A549 (cell line): ENCODE results near the gene ARMC7. TPM values are rescaled to one million over a fixed set of nuclear protein-coding genes. Genes with fewer than 3 reads are reported as not detected.

Experiments
- ATAC-seq, 2 experiments: fragments of 200-7000 bp in 1 of 2; fragments of >200 bp in 1 of 2; cut with Nextera tagmentation in 1 of 2; cut with Tn5 transposase in 1 of 2; 3 replicates each; pipeline versions ENCODE4 v1.8.0 to v1.9.1; 2018 to 2020; ENCODE audit warnings: mild to moderate bottlenecking in 1 of 2, moderate library complexity in 1 of 2
- CTCF ChIA-PET: fragments of 300-600 bp; sonication (Branson Sonifier 250); formaldehyde crosslinking; extraction: SDS; loops from one replicate; lab custom pipeline; 2021; ENCODE audit warnings: antibody characterized with exemption, inconsistent platforms; lab: Yijun Ruan, JAX
- POLR2A ChIA-PET: fragments of 350-600 bp; formaldehyde crosslinking; extraction: SDS; loops from one replicate; lab custom pipeline; 2021; ENCODE audit warnings: antibody characterized with exemption, inconsistent platforms; lab: Yijun Ruan, JAX
- DNase-seq, 2 experiments: peaks; one replicate each; pipeline versions ENCODE4 v3.0.0 to v3.0.0-alpha.2; 2011 to 2016; ENCODE audit warnings: low read depth in 1 of 2, low spot score in 1 of 2
- FAIRE-seq: peaks from 2 replicates; lab custom pipeline; 2011; peaks lifted over from hg19 to GRCh38; lab: Jason Lieb, UNC
- H3K27ac ChIP-seq, 2 experiments: fragments of >200 bp; sonication (Bioruptor Twin); formaldehyde crosslinking; 3 replicates each; pipeline ENCODE4 v1.5.1; 2016 to 2017
- H3K4me1 ChIP-seq: fragments of >200 bp; sonication (Bioruptor Twin); formaldehyde crosslinking; 3 replicates; pipeline ENCODE4 v1.6.1; 2016
- H3K4me2 ChIP-seq: fragments of >200 bp; sonication (Bioruptor Twin); formaldehyde crosslinking; 3 replicates; pipeline ENCODE4 v1.6.1; 2016
- H3K4me3 ChIP-seq: fragments of >200 bp; sonication (Bioruptor Twin); formaldehyde crosslinking; 3 replicates; pipeline ENCODE4 v1.5.1; 2016
- H3K9me3 ChIP-seq: fragments of >200 bp; sonication (Bioruptor Twin); formaldehyde crosslinking; 3 replicates; pipeline ENCODE4 v1.6.1; 2016
- CBX8 ChIP-seq: fragments of 200-600 bp; sonication (generic); IDR thresholded peaks from 2 replicates; pipeline ENCODE4 v1.6.1; 2016
- E2F6 ChIP-seq: IDR thresholded peaks from 2 replicates; pipeline ENCODE4 v1.6.1; 2012; ENCODE audit warnings: low read depth, borderline replicate concordance
- EHF ChIP-seq: fragments of 250-450 bp; sonication (Bioruptor Pico); IDR thresholded peaks from 2 replicates; pipeline ENCODE4 v1.5.0; 2020; ENCODE audit warnings: mild to moderate bottlenecking
- EHMT2 ChIP-seq: fragments of 200-600 bp; sonication (generic); IDR thresholded peaks from 2 replicates; pipeline ENCODE4 v1.6.1; 2016; ENCODE audit warnings: antibody characterized with exemption, low read depth, mild to moderate bottlenecking, moderate library complexity
- FOSL2 ChIP-seq, 2 experiments: fragments of 450-650 bp in 1 of 2; fragments of >200 bp in 1 of 2; sonication (Bioruptor Twin) in 1 of 2; formaldehyde crosslinking; IDR thresholded peaks; 2 replicates each; pipeline versions ENCODE4 v1.5.0 to v1.6.1; 2016 to 2020; ENCODE audit warnings: mild to moderate bottlenecking in 1 of 2, moderate library complexity in 1 of 2
- GATA3 ChIP-seq: IDR thresholded peaks from 2 replicates; pipeline ENCODE4 v1.6.1; 2012; ENCODE audit warnings: borderline replicate concordance
- HEYL ChIP-seq: fragments of 250-450 bp; sonication (Bioruptor Pico); IDR thresholded peaks from 2 replicates; pipeline ENCODE4 v1.8.0; 2021; ENCODE audit warnings: mild to moderate bottlenecking, moderate library complexity
- HOXA7 ChIP-seq: fragments of 250-450 bp; sonication (Bioruptor Pico); IDR thresholded peaks from 2 replicates; pipeline ENCODE4 v1.5.0; 2020; ENCODE audit warnings: mild to moderate bottlenecking, moderate library complexity
- HOXB5 ChIP-seq: fragments of 250-450 bp; sonication (Bioruptor Pico); IDR thresholded peaks from 2 replicates; pipeline ENCODE4 v1.5.0; 2020; ENCODE audit warnings: mild to moderate bottlenecking, moderate library complexity
- MAX ChIP-seq: IDR thresholded peaks from 2 replicates; pipeline ENCODE4 v1.6.1; 2012
- MAZ ChIP-seq: fragments of 150-350 bp; IDR thresholded peaks from 2 replicates; pipeline ENCODE4 v1.6.1; 2014; ENCODE audit warnings: antibody characterized with exemption, low read depth, low read length, borderline replicate concordance
- MYC ChIP-seq: IDR thresholded peaks from 2 replicates; pipeline ENCODE4 v1.6.1; 2012; ENCODE audit warnings: mild to moderate bottlenecking, inconsistent platforms, low read length, improper control_type of control experiment, borderline replicate concordance
- NPAS2 ChIP-seq: fragments of 250-450 bp; sonication (Bioruptor Pico); IDR thresholded peaks from 2 replicates; pipeline ENCODE4 v1.8.0; 2022; ENCODE audit warnings: mild to moderate bottlenecking, moderate library complexity, borderline replicate concordance
- NR3C1 ChIP-seq: fragments of >200 bp; sonication (Bioruptor Twin); formaldehyde crosslinking; IDR thresholded peaks from 3 replicates; pipeline ENCODE4 v1.6.1; 2017
- POLR2AphosphoS2 ChIP-seq: conservative IDR thresholded peaks from 2 replicates; pipeline ENCODE4 v1.6.1; 2012; ENCODE audit warnings: low read length, improper control_type of control experiment, inconsistent platforms
- RAD21 ChIP-seq, 2 experiments: fragments of >200 bp in 1 of 2; sonication (Bioruptor Twin) in 1 of 2; formaldehyde crosslinking in 1 of 2; IDR thresholded peaks in 1 of 2; conservative IDR thresholded peaks in 1 of 2; 2 replicates in 1 of 2; 3 replicates in 1 of 2; pipeline ENCODE4 v1.6.1; 2012 to 2018; ENCODE audit warnings: inconsistent platforms in 1 of 2
- SREBF2 ChIP-seq: fragments of 450-650 bp; IDR thresholded peaks from 2 replicates; pipeline ENCODE4 v1.6.1; 2014; ENCODE audit warnings: mild to moderate bottlenecking, moderate library complexity
- TP53 ChIP-seq: fragments of 250-450 bp; sonication (Bioruptor Pico); IDR thresholded peaks from 2 replicates; pipeline ENCODE4 v1.5.0; 2021; ENCODE audit warnings: mild to moderate bottlenecking, moderate library complexity
- USF2 ChIP-seq: fragments of 450-650 bp; IDR thresholded peaks from 2 replicates; pipeline ENCODE4 v1.6.1; 2014; ENCODE audit warnings: antibody characterized with exemption
- ZNF302 ChIP-seq: fragments of 250-450 bp; sonication (Bioruptor Pico); IDR thresholded peaks from 2 replicates; pipeline ENCODE4 v1.9.0; 2021; ENCODE audit warnings: inconsistent platforms, mild to moderate bottlenecking, moderate library complexity
- WGBS: methylation state at CpG from one replicate; pipeline ENCODE4 v1.1.6; 2017; ENCODE audit errors: missing lambda C conversion rate; 5-methylcytosine and 5-hydroxymethylcytosine counted together
- polyA plus RNA-seq, 4 experiments: library from polyadenylated mRNA; depleted of rRNA in 3 of 4; stranded (reverse); fragments of >200 nt; fragmentation: RNase III in 1 of 4; extraction: RNeasy Plus Mini Kit Qiagen cat#74134 plus additional on column Dnase treatment in 1 of 4; gene quantifications; 2 replicates in 3 of 4; 3 replicates in 1 of 4; pipeline ENCODE4 v1.2.3, GENCODE V29; 2011 to 2017
- TF ChIP-seq, protein P1 (sequence below): IDR thresholded peaks from 2 replicates; pipeline ENCODE4 v1.6.1; 2012
- TF ChIP-seq, protein P2 (sequence below): fragments of 250-450 bp; sonication (Bioruptor Pico); IDR thresholded peaks from 2 replicates; pipeline ENCODE4 v1.5.0; 2020; ENCODE audit warnings: low read depth, mild to moderate bottlenecking, moderate library complexity
- TF ChIP-seq, protein P3 (sequence below): fragments of >200 bp; sonication (Bioruptor Twin); formaldehyde crosslinking; IDR thresholded peaks from 3 replicates; pipeline ENCODE4 v1.5.1; 2016

The ARMC7 gene
- polyA plus RNA-seq, 2 of the 4 experiments (the other 2 are of a cell fraction), result 8.5 to 12.6 TPM

DNA sequence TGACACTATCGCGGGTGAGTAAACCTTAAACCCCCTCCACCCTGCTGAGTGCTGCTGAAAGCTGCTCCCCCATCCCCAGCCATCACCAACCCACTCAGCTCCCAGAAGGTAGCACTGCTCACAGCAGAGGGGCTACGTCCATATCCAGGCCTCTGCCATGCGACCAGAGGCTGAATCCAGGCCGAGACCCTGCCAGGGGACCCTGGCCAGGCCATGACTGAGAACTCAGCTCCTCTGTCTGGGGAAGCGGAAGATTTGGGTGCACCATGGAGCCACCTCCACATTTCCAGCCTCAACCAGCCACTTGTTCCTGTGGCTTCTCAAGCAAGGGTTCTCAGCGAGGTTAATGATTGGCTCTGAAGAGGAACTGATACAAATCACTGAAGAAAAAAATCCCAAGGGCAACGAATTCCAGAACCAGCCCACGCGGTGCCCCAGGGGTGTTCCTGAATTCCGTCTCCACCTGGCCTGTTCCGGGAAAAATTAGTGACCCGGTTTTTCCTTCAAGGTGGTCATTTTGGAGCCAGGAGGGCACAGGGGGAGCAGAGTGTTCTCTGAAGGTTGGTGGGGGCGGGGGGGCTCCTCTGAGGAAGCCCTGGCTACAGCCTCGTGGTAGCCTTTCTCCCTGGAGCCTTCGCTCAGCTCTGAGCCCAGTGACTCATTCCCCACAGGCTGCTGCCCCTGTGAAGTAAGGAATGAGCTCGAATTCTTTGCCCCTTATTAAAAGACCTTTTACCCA, 31.3 kb upstream of the ARMC7 start:
- FAIRE-seq (peak; percentile 18), ATAC-seq (peak; percentile 67 to 82; a peak in 5 of 6 replicates), DNase-seq (peak; percentile 55 to 86)
- peaks cover 40% of the 10 kb centered on the region for H3K4me1 ChIP-seq
- no peaks in the 10 kb centered on the region for H3K9me3 ChIP-seq
- peak overlapping the region; percentile 78 to 86 for H3K27ac ChIP-seq
- peak overlapping the region; percentile 75 for H3K4me2 ChIP-seq
- H3K4me3 ChIP-seq, result no peak overlapping the region
- TF ChIP-seq MAZ (no peak), FOSL2 (IDR thresholded peaks at IDR 0.05) (peak; percentile 31; the same call in 1 of the 2 replicates), FOSL2 (CRISPR knock-in tag; IDR thresholded peaks at IDR 0.05) (peak; percentile 83), HOXA7 (CRISPR knock-in tag) (no peak), NPAS2 (0 out of 2 replicates have a peak, but pooled peaks have one; percentile 12), HEYL (CRISPR knock-in tag) (0 out of 2 replicates have a peak, but pooled peaks have one; percentile 65), SREBF2 (no peak), E2F6 (0 out of 2 replicates have a peak, but pooled peaks have one; percentile 56), NR3C1 (no peak), RAD21 (conservative IDR thresholded peaks at IDR 0.05 in 1 of 2, IDR thresholded peaks at IDR 0.05 in 1 of 2) (0 out of 5 replicates have a peak, but pooled peaks of 1 of the 2 experiments have one; percentile 2), USF2 (no peak), ZNF302 (0 out of 2 replicates have a peak, but pooled peaks have one; percentile 14), MAX (peak; percentile 93), TP53 (CRISPR knock-in tag) (no peak), MYC (peak; percentile 50; the same call in 1 of the 2 replicates), GATA3 (peak; percentile 21; the same call in 1 of the 2 replicates), HOXB5 (CRISPR knock-in tag) (0 out of 2 replicates have a peak, but pooled peaks have one; percentile 38)
- TF ChIP-seq, protein P1, sequence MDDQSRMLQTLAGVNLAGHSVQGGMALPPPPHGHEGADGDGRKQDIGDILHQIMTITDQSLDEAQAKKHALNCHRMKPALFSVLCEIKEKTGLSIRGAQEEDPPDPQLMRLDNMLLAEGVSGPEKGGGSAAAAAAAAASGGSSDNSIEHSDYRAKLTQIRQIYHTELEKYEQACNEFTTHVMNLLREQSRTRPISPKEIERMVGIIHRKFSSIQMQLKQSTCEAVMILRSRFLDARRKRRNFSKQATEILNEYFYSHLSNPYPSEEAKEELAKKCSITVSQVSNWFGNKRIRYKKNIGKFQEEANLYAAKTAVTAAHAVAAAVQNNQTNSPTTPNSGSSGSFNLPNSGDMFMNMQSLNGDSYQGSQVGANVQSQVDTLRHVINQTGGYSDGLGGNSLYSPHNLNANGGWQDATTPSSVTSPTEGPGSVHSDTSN, result no peak
- TF ChIP-seq, protein P2, sequence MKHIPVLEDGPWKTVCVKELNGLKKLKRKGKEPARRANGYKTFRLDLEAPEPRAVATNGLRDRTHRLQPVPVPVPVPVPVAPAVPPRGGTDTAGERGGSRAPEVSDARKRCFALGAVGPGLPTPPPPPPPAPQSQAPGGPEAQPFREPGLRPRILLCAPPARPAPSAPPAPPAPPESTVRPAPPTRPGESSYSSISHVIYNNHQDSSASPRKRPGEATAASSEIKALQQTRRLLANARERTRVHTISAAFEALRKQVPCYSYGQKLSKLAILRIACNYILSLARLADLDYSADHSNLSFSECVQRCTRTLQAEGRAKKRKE (CRISPR knock-in tag), result peak; percentile 50; the same call in 1 of the 2 replicates
- WGBS, result 26% methylated on average over 17 of the region's 17 CpGs
- ChIA-PET POLR2A (interaction anchor here (1.0 to 1.6 kb wide), 2 partner anchors 9 to 45 kb away, joined by 3 to 18 read pairs; partner anchors contain the start of gene SLC16A5), CTCF (interaction anchor here (1.0 to 81.8 kb wide), 6 partner anchors 8 to 122 kb away, joined by 3 to 3429 read pairs (median 18); partner anchors contain the start of genes ARMC7, NT5C and SLC16A5)

DNA sequence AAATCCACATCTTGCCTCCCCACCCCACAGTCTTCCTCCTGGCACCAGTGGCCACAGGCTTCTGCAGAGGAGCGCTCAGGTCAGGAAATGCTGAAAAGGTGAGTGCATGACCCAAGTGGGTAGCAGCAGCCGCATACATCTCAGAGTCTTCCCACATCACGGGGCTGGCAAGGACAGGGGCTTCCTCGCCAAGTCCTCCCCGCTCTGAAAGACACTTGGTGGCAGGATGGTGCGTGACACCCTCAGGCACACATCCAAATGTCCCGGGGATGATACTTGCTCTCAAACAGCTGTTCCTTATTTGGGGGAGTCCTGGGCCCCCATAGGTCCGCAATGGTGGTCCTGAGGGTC, 30.8 kb upstream of the ARMC7 start:
- no peaks in the 10 kb centered on the region for H3K9me3 ChIP-seq
- TF ChIP-seq, protein P3, sequence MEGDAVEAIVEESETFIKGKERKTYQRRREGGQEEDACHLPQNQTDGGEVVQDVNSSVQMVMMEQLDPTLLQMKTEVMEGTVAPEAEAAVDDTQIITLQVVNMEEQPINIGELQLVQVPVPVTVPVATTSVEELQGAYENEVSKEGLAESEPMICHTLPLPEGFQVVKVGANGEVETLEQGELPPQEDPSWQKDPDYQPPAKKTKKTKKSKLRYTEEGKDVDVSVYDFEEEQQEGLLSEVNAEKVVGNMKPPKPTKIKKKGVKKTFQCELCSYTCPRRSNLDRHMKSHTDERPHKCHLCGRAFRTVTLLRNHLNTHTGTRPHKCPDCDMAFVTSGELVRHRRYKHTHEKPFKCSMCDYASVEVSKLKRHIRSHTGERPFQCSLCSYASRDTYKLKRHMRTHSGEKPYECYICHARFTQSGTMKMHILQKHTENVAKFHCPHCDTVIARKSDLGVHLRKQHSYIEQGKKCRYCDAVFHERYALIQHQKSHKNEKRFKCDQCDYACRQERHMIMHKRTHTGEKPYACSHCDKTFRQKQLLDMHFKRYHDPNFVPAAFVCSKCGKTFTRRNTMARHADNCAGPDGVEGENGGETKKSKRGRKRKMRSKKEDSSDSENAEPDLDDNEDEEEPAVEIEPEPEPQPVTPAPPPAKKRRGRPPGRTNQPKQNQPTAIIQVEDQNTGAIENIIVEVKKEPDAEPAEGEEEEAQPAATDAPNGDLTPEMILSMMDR, result no peak
- TF ChIP-seq NPAS2 (no peak), EHF (CRISPR knock-in tag) (no peak), POLR2AphosphoS2 (no peak), CBX8 (no peak), EHMT2 (no peak)
- TF ChIP-seq, all 56 proteins: peak for 0
- H3K4me3 ChIP-seq, result no peak overlapping the region
- WGBS, result 35% methylated on average over 8 of the region's 8 CpGs
- POLR2A ChIA-PET, result interaction anchor here (1.0 to 1.6 kb wide), 2 partner anchors 9 to 45 kb away, joined by 3 to 18 read pairs; partner anchors contain the start of gene SLC16A5
- H3K4me2 ChIP-seq, result peak overlapping the region; percentile 75
- ATAC-seq (peak; percentile 51 to 56; a peak in 5 of 6 replicates), DNase-seq (peak; percentile 39 to 61), FAIRE-seq (no peak)
- peaks cover 45% of the 10 kb centered on the region for H3K4me1 ChIP-seq
- CTCF ChIA-PET, result interaction anchor here (1.0 to 81.8 kb wide), 7 partner anchors 9 to 122 kb away, joined by 3 to 3429 read pairs (median 11); partner anchors contain the start of genes ARMC7, NT5C and SLC16A5
- peak overlapping the region; percentile 78 to 86 for H3K27ac ChIP-seq
